ENCODE data around the gene CDK5R1.
"Not testable (repeated sequence)": the region's sequence is repeated elsewhere in the genome, so short reads cannot be mapped to it uniquely, and the experiment has no call there.

Gene CDK5R1

GRCh38 chr17:32519228-32520103, 32.7 kb downstream of the CDK5R1 start:
- DNase-seq = peak; percentile 82

GRCh38 chr17:32520104-32520701, 33.4 kb downstream of the CDK5R1 start:
- DNase-seq = no peak

- no peak for DNase-seq
These were observed 34.1 kb downstream of the CDK5R1 start for GRCh38 chr17:32520737-32521404.

DNA sequence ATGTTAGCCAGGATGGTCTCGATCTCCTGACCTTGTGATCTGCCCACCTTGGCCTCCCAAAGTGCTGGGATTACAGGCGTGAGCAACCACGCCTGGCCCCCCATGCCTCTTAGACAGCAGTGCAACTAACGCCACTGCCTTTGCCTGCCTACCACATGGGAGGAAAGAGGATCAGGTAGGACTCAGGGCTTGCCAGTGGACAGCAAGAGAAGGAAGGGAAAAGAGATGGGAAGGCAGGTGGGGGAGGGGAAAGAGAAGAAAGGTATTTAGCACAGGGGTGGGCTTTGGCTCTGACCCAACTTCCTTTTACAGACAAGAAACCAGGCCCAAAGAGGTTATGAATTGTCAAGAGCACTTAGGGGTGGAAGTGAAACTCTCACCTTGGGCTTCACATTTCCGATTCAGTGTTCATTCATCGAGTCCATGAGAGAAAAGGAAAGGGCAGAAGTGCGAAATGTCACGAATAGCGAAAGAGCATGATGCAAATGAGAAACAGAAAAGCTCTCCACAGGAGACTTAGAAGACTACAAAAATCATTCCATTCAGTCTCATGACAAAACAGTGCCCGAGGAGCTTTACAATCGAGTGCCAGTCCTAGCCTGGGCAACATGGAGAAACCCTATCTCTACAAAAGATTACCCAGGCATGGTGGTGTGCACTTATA, 36.4 kb downstream of the CDK5R1 start:
- DNase-seq = no peak

- DNase-seq = no peak
These were observed 37.2 kb downstream of the CDK5R1 start for GRCh38 chr17:32523827-32524552.

DNA sequence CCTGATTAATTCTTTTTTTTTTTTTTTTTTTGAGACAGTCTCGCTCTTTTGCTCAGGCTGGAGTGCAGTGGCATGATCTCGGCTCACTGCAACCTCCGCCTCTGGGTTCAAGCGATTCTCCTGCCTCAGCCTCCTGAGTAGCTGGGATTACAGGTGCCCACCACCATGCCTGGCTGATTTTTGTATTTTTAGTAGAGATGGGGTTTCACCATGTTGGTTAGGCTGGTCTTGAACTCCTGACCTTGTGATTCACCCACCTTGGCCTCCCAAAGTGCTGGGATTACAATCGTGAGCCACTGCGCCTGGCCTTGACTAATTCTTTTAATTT, 37.7 kb downstream of the CDK5R1 start:
- not testable (repeated sequence) for DNase-seq

GRCh38 chr17:32525122-32525521, 38.3 kb downstream of the CDK5R1 start:
- no peak for DNase-seq

GRCh38 chr17:32527146-32527545, 40.4 kb downstream of the CDK5R1 start:
- DNase-seq = no peak

GRCh38 chr17:32528825-32529224, 42.0 kb downstream of the CDK5R1 start:
- no peak for DNase-seq

- DNase-seq = peak; percentile 20
These were observed 42.8 kb downstream of the CDK5R1 start for GRCh38 chr17:32529604-32530003.

DNA sequence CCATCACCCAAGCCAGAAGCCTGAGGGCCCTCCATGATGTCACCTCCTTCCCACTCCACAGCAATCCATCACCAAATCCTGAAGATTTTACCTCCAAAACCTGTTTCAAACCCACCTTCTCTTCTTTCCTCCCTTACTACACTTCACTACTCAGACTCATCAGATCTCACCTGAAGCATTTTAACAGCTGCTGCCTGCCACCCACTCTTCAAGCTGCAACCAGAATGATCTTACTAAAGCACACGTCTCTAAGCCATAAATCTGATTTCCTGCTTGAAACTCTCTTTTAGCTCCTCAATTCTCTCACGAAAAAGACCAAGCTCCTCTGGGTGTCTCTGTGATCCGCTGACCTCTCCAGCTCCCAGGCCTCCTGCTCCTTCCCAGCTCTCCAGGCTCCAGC, 46.5 kb downstream of the CDK5R1 start:
- no peak for DNase-seq

GRCh38 chr17:32536736-32537643, 50.2 kb downstream of the CDK5R1 start:
- DNase-seq = no peak
